ENCODE measurements around the gene ELOVL5. TPM values are rescaled to one million over a fixed set of nuclear protein-coding genes. Genes with fewer than 3 reads are reported as not detected.
A peak's percentile ranks its signal among the peaks of the same experiment; 100 is the strongest.

Gene ELOVL5
- total RNA-seq, 1 donor = 118 TPM

GRCh38 chr6:53258076-53258773, 90.5 kb downstream of the ELOVL5 start:
- no peak for TF ChIP-seq CTCF (IDR thresholded peaks at IDR 0.05; ENCODE audit: insufficient read depth, low read depth, low read length)
- no peak overlapping the region for H3K4me3 ChIP-seq (ENCODE audit: low read depth, low read length)
- DNase-seq (ENCODE audit: low read depth) = no peak

GRCh38 chr6:53257533-53257932, 91.2 kb downstream of the ELOVL5 start:
- no peak for TF ChIP-seq CTCF (IDR thresholded peaks at IDR 0.05; ENCODE audit: insufficient read depth, low read depth, low read length)

GRCh38 chr6:53257001-53257400, 91.7 kb downstream of the ELOVL5 start:
- H3K4me3 ChIP-seq (ENCODE audit: low read depth, low read length) = no peak overlapping the region
- no peak for TF ChIP-seq CTCF (IDR thresholded peaks at IDR 0.05; ENCODE audit: insufficient read depth, low read depth, low read length)
- DNase-seq (ENCODE audit: low read depth) = no peak

More at GRCh38 chr6:53257533-53257932, 91.2 kb downstream of the ELOVL5 start:
- no peak overlapping the region for H3K4me3 ChIP-seq (ENCODE audit: low read depth, low read length)
- no peak for DNase-seq (ENCODE audit: low read depth)

GRCh38 chr6:53252177-53252692, 96.5 kb downstream of the ELOVL5 start:
- H3K4me3 ChIP-seq (ENCODE audit: low read depth, low read length) = no peak overlapping the region
- TF ChIP-seq CTCF (IDR thresholded peaks at IDR 0.05; ENCODE audit: insufficient read depth, low read depth, low read length) = no peak
- no peak for DNase-seq (ENCODE audit: low read depth)

- DNase-seq (ENCODE audit: low read depth) = no peak
- TF ChIP-seq CTCF (IDR thresholded peaks at IDR 0.05; ENCODE audit: insufficient read depth, low read depth, low read length) = no peak
- H3K4me3 ChIP-seq (ENCODE audit: low read depth, low read length) = no peak overlapping the region
Observed at GRCh38 chr6:53251033-53251672, 97.6 kb downstream of the ELOVL5 start.

- DNase-seq (ENCODE audit: low read depth) = peak; percentile 34
- no peak for TF ChIP-seq CTCF (IDR thresholded peaks at IDR 0.05; ENCODE audit: insufficient read depth, low read depth, low read length)
- H3K4me3 ChIP-seq (ENCODE audit: low read depth, low read length) = no peak overlapping the region
Observed at GRCh38 chr6:53250176-53251032, 98.3 kb downstream of the ELOVL5 start.
